Transverse colon (tissue), 4 donors: ENCODE measurements around the gene ULK4. TPM values are rescaled to one million over a fixed set of nuclear protein-coding genes. Genes with fewer than 3 reads are reported as not detected.

Experiments
- DNase-seq: peaks from one replicate; pipeline ENCODE4 v3.0.0-alpha.2; 2019
- H3K27ac ChIP-seq, 4 donors: fragments of 200-600 bp; sonication (generic); 2 replicates each; pipeline ENCODE4 v1.5.1; 2016 to 2018; ENCODE audit warnings: inconsistent platforms in 4 of 4
- H3K27me3 ChIP-seq: fragments of 200-600 bp; sonication (generic); 2 replicates; pipeline ENCODE4 v1.5.1; 2017; ENCODE audit warnings: inconsistent platforms
- H3K36me3 ChIP-seq, 4 donors: fragments of 200-600 bp; sonication (generic); 2 replicates each; pipeline ENCODE4 v1.5.1; 2017 to 2019; ENCODE audit warnings: inconsistent platforms in 4 of 4
- H3K4me1 ChIP-seq, 4 donors: fragments of 200-600 bp; sonication (generic); 2 replicates each; pipeline ENCODE4 v1.5.1; 2017 to 2020; ENCODE audit warnings: inconsistent platforms in 4 of 4
- H3K4me3 ChIP-seq, 4 donors: fragments of 200-600 bp; sonication (generic); 1 replicate in 1 of 4; 2 replicates in 3 of 4; pipeline versions ENCODE4 v1.5.1 to v1.6.1; 2017 to 2019; ENCODE audit warnings: inconsistent platforms in 4 of 4
- H3K9me3 ChIP-seq, 2 donors: fragments of 200-600 bp; sonication (generic); 2 replicates each; pipeline ENCODE4 v1.5.1; 2017 to 2019; ENCODE audit warnings: inconsistent platforms in 2 of 2
- CTCF ChIP-seq, 5 experiments: fragments of 200-600 bp in 3 of 5; fragments of 450-650 bp in 2 of 5; sonication (generic) in 3 of 5; IDR thresholded peaks; 1 replicate in 2 of 5; 2 replicates in 3 of 5; pipeline ENCODE4 v1.5.1; 2016 to 2017; ENCODE audit warnings: antibody characterized with exemption in 5 of 5, inconsistent platforms in 3 of 5, mild to moderate bottlenecking in 2 of 5, moderate library complexity in 1 of 5
- EP300 ChIP-seq: sonication (generic); formaldehyde crosslinking; IDR thresholded peaks from one replicate; pipeline ENCODE4 v1.6.1; 2017; ENCODE audit warnings: antibody characterized with exemption, low read depth
- POLR2A ChIP-seq: fragments of 450-650 bp; IDR thresholded peaks from one replicate; pipeline ENCODE4 v1.6.1; 2016; ENCODE audit warnings: antibody characterized with exemption, mild to moderate bottlenecking, moderate library complexity
- POLR2AphosphoS5 ChIP-seq, 3 donors: sonication (generic); formaldehyde crosslinking; IDR thresholded peaks; one replicate each; pipeline ENCODE4 v1.6.1; 2016; ENCODE audit warnings: antibody characterized with exemption in 3 of 3
- WGBS, 2 donors: methylation state at CpG; one replicate each; pipeline ENCODE4 v1.1.5; 2018; ENCODE audit warnings: low coverage in 1 of 2; 5-methylcytosine and 5-hydroxymethylcytosine counted together
- in situ Hi-C, 4 donors: fragments of 200-750 bp; cut with MboI; loops; one replicate each; pipeline versions ENCODE4 v1.15.0 to v1.15.1; 2017; ENCODE audit warnings: low sequenced_read_pairs in 3 of 4, low pct_ligation_motif_present in 1 of 4, low pct_unique_long_range_greater_than_20kb in 1 of 4
- intact Hi-C: fragments of 100-400 bp; cut with DNase I; formaldehyde crosslinking; loops from one replicate; pipeline ENCODE4 v1.15.1; 2023; ENCODE audit warnings: low total_unique reads
- total RNA-seq, 4 donors: library from RNA; depleted of rRNA; stranded (reverse); fragments of >200 nt; gene quantifications; one replicate each; pipeline ENCODE4 v1.1.0, GENCODE V29; 2016

Gene ULK4
- total RNA-seq, 4 donors from 2014 or later: 4.1 to 19.2 (median 11.7) TPM

GRCh38 chr3:42005401-42005800 is 43.5 kb upstream of the ULK4 start:
- 68 to 72% methylated on average over 4 of the region's 4 CpGs for WGBS, 2 donors
- Histone ChIP-seq H3K27me3 (no peaks in the 10 kb centered on the region), H3K36me3 (no peaks in the 10 kb centered on the region), H3K4me3 (no peak overlapping the region), H3K27ac (no peak overlapping the region), H3K9me3 (no peaks in the 10 kb centered on the region), H3K4me1 (no peaks in the 10 kb centered on the region)
- TF ChIP-seq POLR2AphosphoS5 (IDR thresholded peaks at IDR 0.05) (no peak), POLR2A (no peak), CTCF (IDR thresholded peaks at IDR 0.05) (no peak), EP300 (no peak)
- DNase-seq: no peak
- intact Hi-C loops (no loop called here), in situ Hi-C loops (no loop called here)

- no peak for DNase-seq
- no peak for TF ChIP-seq CTCF (IDR thresholded peaks at IDR 0.05)
- no peak for TF ChIP-seq POLR2AphosphoS5 (IDR thresholded peaks at IDR 0.05)
- no peak for TF ChIP-seq EP300
- TF ChIP-seq POLR2A: no peak
- in situ Hi-C loops: no loop called here
- 84 to 89% methylated on average over 1 to 4 of the region's 4 CpGs for WGBS, 2 donors
- Histone ChIP-seq H3K4me1 (peaks cover 0 to 5% (median 0%) of the 10 kb centered on the region in 4 donors), H3K27me3 (no peaks in the 10 kb centered on the region), H3K9me3 (no peaks in the 10 kb centered on the region), H3K27ac (no peak overlapping the region), H3K4me3 (no peak overlapping the region), H3K36me3 (no peaks in the 10 kb centered on the region)
- intact Hi-C loops: no loop called here
These were observed 40.9 kb upstream of the ULK4 start for GRCh38 chr3:42002790-42003189.

GRCh38 chr3:42001777-42002176 is 39.9 kb upstream of the ULK4 start:
- 60 to 97% methylated on average over 1 of the region's 1 CpG for WGBS, 2 donors
- no peak overlapping the region for H3K4me3 ChIP-seq
- H3K36me3 ChIP-seq: no peaks in the 10 kb centered on the region
- no peak overlapping the region for H3K27ac ChIP-seq
- in situ Hi-C loops: no loop called here
- intact Hi-C loops: no loop called here
- H3K9me3 ChIP-seq: no peaks in the 10 kb centered on the region
- no peaks in the 10 kb centered on the region for H3K27me3 ChIP-seq
- peaks cover 0 to 8% (median 0%) of the 10 kb centered on the region in 4 donors for H3K4me1 ChIP-seq
- no peak for DNase-seq
- TF ChIP-seq POLR2AphosphoS5 (IDR thresholded peaks at IDR 0.05) (no peak), CTCF (IDR thresholded peaks at IDR 0.05) (no peak), EP300 (no peak), POLR2A (no peak)

- Histone ChIP-seq H3K36me3 (no peaks in the 10 kb centered on the region), H3K27ac (no peak overlapping the region), H3K9me3 (no peaks in the 10 kb centered on the region), H3K27me3 (no peaks in the 10 kb centered on the region), H3K4me1 (peaks cover 0 to 8% (median 0%) of the 10 kb centered on the region in 4 donors), H3K4me3 (no peak overlapping the region)
- no peak for DNase-seq
- intact Hi-C loops: no loop called here
- 42 to 50% methylated on average over 1 of the region's 1 CpG for WGBS, 2 donors
- TF ChIP-seq POLR2AphosphoS5 (IDR thresholded peaks at IDR 0.05) (no peak), EP300 (no peak), CTCF (IDR thresholded peaks at IDR 0.05) (no peak), POLR2A (no peak)
- in situ Hi-C loops: no loop called here
These were observed 38.0 kb upstream of the ULK4 start for GRCh38 chr3:41999909-42000308.
